Measurements from ENCODE around the gene SFSWAP.
"Not testable (repeated sequence)": the region's sequence is repeated elsewhere in the genome, so short reads cannot be mapped to it uniquely, and the experiment has no call there.

SFSWAP gene

DNA sequence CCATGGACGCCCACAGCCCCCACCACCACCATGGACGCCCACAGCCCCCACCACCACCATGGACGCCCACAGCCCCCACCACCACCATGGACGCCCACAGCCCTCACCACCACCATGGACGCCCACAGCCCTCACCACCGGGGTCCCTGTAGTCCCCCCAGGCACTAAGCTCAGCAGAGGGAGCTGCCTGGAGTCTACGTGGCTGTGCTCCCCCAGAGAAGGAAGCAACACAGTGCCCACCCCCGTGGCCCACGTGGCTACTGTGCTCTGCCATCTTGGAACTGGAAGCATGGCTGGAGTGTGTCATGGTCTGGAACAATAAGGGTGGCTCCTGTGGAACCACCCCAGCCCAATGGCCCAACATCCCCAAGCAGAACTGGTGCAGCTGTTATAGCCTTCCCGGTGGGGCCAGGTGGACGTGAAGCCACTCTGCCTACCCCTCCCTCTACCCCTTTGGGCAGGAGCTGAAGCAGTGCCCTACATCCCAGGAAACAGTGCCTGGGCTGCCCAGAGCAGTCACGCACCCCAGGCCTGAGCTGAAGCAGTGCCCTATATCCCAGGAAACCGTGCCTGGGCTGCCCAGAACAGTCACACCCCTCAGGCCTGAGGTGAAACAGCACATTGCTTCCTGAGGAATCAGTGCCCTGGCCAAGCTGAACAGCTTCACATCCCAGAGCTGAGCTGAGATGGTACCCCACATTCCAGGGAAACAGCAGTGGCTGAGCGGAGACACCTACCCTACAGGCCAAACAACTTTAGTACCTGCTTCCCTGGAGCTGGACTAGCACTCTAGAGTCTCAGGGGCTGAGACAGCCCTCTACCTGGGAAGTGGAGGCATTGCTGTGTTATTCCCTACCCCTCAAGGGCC, 9.0 kb upstream of the SFSWAP start:
- no peak for DNase-seq (ENCODE audit: low read depth in 2 of 3, low spot score in 2 of 3)

DNA sequence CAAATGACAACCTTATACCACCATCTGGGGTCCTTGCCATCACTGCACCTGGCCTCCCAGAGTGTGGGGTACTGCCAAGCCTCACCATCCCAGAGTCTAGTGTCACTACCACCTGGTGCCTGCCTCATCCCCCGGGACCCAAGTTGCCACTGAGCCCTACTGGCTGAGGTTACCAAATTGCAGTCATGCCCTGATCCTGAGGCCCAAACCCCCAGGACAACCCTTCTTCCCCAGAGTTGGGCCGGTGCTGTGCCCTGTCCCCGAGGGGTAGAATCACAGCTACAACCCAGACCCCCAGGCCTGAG, 8.4 kb upstream of the SFSWAP start:
- DNase-seq (ENCODE audit: low read depth in 2 of 3, low spot score in 2 of 3): no peak

DNA sequence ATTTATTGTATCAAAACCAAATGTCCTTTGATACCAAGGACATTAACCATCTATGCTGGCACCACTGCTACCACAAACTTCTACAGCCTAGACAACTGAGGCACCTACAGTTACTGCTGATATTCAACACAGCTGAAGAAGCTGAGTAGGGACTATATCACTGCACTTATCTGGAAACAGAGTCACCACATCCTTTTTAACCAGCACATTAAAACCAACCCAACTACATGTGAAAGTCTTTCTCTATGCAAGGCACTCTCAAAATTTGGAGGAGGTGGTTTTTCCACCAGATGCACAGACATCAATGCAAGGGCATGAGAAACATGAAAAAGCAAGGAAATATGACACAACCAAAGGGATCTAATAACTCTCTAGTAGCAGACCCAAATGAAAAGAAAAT, 7.7 kb upstream of the SFSWAP start:
- no peak for DNase-seq (ENCODE audit: low read depth in 2 of 3, low spot score in 2 of 3)

- no peak for DNase-seq (ENCODE audit: low read depth in 2 of 3, low spot score in 2 of 3)
Observed at GRCh38 chr12:131704509-131704908, 6.4 kb upstream of the SFSWAP start.

GRCh38 chr12:131706709-131707108, 4.2 kb upstream of the SFSWAP start:
- not testable (repeated sequence) for DNase-seq (ENCODE audit: low read depth in 2 of 3, low spot score in 2 of 3)

GRCh38 chr12:131709226-131709625, 1.7 kb upstream of the SFSWAP start:
- no peak for DNase-seq (ENCODE audit: low read depth in 2 of 3, low spot score in 2 of 3)

DNA sequence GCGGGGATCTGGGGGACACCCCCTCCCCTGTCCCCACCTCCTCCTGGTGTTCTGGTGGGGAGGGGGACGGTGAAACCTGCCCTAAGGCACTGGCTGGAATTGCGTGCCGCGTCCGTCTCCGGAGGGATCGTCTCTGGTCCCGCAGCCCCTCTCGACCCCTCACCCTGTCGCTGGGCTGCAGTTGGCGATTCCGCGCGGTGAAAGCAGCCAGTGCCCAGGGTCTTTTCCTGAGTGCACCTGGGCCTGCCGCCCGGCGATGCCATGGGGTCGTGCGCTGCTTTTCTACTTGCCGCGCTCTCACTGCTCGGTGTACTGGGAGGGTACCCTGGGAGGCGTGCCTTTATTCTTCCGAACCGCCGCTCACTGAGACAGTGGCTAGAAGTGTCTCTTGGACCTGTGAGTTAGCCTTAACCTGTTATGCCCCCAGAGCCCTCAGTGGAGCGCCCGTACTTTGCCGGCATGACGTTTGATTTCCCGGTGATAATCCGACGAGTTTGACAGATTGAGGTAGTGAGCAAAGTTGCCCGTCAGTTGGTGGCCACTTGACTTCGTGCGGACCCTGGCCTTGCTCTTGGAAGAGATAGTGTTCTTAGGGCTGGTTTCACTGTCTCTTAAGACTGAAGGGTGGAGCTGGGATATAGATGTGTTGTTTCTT, 788 bp downstream of the SFSWAP start:
- no peak for DNase-seq (ENCODE audit: low read depth in 2 of 3, low spot score in 2 of 3)

- DNase-seq (ENCODE audit: low read depth in 2 of 3, low spot score in 2 of 3): no peak
Observed at GRCh38 chr12:131713349-131713748, 2.5 kb downstream of the SFSWAP start.

- DNase-seq (ENCODE audit: low read depth in 2 of 3, low spot score in 2 of 3): no peak
Observed at GRCh38 chr12:131714759-131715158, 3.9 kb downstream of the SFSWAP start.

GRCh38 chr12:131716282-131716681, 5.4 kb downstream of the SFSWAP start:
- DNase-seq (ENCODE audit: low read depth in 2 of 3, low spot score in 2 of 3): no peak

DNA sequence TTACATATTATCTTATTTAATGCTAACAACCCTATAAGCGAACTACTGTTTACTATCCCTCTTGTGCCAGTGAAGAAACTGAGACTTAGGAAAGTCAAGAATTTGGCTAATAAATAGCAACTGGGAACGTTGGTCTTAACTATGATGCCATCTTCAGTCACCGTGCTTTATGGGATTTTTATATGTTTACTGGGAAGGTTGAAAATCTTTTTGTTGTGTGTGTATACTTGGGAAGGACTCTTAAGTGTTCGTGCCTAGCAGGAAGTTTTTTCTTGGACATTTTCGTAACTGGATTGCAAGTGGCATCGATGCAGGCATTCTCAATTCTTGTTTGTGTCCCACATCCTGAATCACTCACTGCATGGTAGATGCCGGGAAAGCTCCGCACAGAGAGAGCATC, 9.4 kb downstream of the SFSWAP start:
- DNase-seq (ENCODE audit: low read depth in 2 of 3, low spot score in 2 of 3): no peak

DNA sequence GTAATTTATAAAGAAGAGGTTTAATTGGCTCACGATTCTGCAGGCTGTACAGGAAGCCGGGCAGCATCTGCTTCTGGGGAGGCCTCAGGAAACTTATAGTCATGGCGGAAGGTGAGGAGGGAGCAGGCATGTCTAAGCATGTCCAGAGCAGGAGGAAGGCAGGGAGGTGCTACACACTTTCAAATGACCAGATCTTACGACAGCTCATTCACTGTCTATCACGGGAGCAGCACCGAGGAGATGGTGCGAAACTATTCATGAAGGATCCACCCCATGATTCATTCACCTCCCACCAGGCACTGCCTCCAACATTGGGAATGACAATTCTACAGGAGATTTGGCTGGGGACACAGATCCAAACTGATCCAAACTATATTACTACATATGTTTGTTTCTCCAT, 10.0 kb downstream of the SFSWAP start:
- no peak for DNase-seq (ENCODE audit: low read depth in 2 of 3, low spot score in 2 of 3)

DNA sequence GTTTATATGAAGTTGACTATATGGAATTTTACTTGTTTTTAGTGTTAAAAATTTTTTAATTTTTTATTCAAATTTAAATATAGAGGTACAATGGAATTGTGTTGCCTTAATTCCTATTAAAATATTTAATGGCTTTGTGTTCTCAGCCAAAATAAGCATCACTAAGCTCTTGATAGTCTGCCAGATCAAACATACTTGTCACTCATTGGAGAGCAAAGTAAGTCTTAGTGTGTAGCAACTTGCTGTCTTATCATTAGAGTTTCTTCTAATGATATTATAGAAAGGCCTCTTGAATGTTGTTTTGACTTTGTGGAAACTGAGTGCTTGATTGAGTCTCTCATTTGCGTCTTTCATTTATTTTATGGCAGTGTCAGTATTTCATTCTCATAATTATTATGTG, 10.7 kb downstream of the SFSWAP start:
- DNase-seq (ENCODE audit: low read depth in 2 of 3, low spot score in 2 of 3): no peak

DNA sequence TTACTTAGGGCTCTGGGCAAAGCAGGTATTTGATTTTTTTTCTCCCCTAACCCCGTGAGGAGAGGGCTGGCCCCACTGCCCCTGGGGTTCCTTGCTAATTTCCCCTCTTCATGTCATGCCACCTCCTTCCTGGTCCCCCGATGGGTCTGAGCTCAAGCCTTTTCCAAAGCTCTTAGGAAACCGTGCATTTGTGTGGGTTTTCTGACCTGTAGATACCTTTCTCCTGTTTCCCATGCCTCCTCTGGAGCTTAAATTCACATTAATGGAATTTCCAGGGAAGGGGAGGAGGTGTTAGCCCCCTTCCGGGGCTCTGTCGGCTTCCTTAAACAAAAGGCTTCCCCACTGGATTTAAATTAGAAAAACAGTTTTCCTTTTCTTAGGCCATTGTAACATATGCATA, 12.6 kb downstream of the SFSWAP start:
- no peak for DNase-seq (ENCODE audit: low read depth in 2 of 3, low spot score in 2 of 3)

GRCh38 chr12:131724534-131724933, 13.6 kb downstream of the SFSWAP start:
- DNase-seq (ENCODE audit: low read depth in 2 of 3, low spot score in 2 of 3): no peak

DNA sequence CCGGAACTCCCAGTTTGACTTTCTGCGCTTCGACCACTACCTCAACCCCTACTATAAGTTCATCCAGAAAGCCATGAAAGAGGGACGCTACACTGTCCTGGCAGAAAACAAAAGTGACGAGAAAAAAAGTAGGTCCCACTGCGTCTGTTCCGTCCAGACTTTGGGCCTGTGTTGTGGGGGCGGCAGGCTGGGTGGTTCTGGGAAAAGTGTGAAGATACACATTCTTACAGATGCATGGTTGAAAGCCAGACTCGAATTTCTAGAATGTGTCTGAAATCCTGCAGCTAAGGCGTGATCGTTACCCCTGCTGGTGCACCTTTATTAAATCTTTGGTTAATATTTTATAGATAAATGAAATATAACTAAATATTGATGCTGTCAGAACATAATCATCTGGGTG, 14.6 kb downstream of the SFSWAP start:
- DNase-seq (ENCODE audit: low read depth in 2 of 3, low spot score in 2 of 3): no peak

DNA sequence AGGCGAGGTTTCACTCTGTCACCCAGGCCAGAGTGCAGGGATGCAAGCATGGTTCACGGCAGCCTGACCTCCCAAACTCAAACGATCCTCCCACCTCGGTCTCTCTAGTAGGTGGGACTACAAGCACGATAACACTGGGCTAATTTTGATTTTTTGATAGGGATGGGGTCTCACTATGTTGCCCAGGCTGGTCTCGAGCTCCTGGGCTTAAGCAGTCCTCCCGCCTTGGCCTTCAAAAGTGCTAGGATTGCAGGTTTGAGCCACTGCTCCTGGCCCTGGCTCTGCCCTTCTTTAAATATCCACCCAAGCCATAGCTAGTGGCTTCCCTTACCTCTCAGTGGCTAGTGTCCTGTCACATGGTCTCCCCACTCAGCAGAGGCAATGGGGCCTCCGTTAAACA, 17.8 kb downstream of the SFSWAP start:
- DNase-seq (ENCODE audit: low read depth in 2 of 3, low spot score in 2 of 3): no peak

DNA sequence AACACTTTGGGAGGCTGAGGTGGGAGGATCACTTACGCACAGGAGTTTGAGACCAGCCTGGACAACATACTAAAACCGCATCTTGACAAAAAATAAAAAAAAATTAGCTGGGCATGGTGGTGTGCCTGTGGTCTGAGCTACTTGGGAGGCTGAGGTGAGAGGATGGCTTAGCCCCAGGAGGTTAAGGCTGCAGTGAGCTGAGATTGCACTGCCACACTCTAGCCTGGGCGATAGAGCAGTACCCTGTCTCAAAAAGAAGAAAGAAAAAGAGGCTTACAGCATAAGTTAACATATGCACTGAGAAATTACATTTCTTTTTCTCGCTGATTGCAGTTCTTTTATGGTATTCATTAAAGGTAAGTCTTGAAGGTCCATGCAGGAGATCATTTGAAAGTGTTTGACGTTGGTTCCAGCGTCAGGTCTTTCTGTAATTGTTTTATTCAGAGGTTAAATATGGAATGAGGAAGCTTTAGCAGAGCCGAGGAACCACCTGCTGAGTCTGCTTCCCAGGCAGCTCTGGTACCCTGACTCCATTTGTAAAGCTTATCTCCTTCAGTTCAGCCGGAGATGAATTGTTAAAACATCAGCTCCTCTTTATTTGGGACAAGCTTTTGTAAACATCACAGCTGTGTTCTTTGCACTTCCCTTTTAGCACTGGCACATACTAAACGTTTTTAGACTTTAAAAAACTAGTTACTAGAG, 18.5 kb downstream of the SFSWAP start:
- DNase-seq (ENCODE audit: low read depth in 2 of 3, low spot score in 2 of 3): no peak

- no peak for DNase-seq (ENCODE audit: low read depth in 2 of 3, low spot score in 2 of 3)
Observed at GRCh38 chr12:131732996-131733615, 22.2 kb downstream of the SFSWAP start.

- DNase-seq (ENCODE audit: low read depth in 2 of 3, low spot score in 2 of 3): no peak
Observed at GRCh38 chr12:131733874-131734273, 23.0 kb downstream of the SFSWAP start.

GRCh38 chr12:131734336-131735152, 23.7 kb downstream of the SFSWAP start:
- no peak for DNase-seq (ENCODE audit: low read depth in 2 of 3, low spot score in 2 of 3)
